Measurements from ENCODE around the gene LDB2. TPM values are rescaled to one million over a fixed set of nuclear protein-coding genes. Genes with fewer than 3 reads are reported as not detected.

The LDB2 gene
- total and polyA plus RNA-seq, 2 experiments from 2014 or later, result 48.6 to 80.1 TPM

- Mint-ChIP-seq H3K36me3 (ENCODE audit: low read depth) (peaks cover 18% of the 10 kb centered on the region), H3K4me1 (no peaks in the 10 kb centered on the region; the same call in 2 of the 3 replicates), H3K9me3 (no peaks in the 10 kb centered on the region; the same call in 2 of the 3 replicates), H3K27me3 (ENCODE audit: insufficient read depth, low read depth, poor library complexity) (no peaks in the 10 kb centered on the region), H3K4me3 (no peak overlapping the region), H3K27ac (peak overlapping the region; percentile 21)
- Histone ChIP-seq H3K9me2 (ENCODE audit: insufficient read depth) (peaks cover 3% of the 10 kb centered on the region; the same call in 1 of the 2 replicates), H3F3A (replicated peaks; ENCODE audit: low read depth) (no peaks in the 10 kb centered on the region), H3K4me1 (ENCODE audit: insufficient read depth) (no peaks in the 10 kb centered on the region), H3K36me3 (ENCODE audit: insufficient read depth) (no peaks in the 10 kb centered on the region; the same call in 1 of the 2 replicates), H3K4me2 (no peak overlapping the region), H3K4me3 (no peak overlapping the region), H3K27me3 (ENCODE audit: insufficient read depth) (no peaks in the 10 kb centered on the region), H3K27ac (ENCODE audit: low read depth) (no peak overlapping the region; the same call in 1 of the 2 replicates), H2AFZ (no peak overlapping the region), H3K79me2 (replicated peaks; ENCODE audit: insufficient read depth) (no peaks in the 10 kb centered on the region), H4K20me1 (replicated peaks; ENCODE audit: insufficient read depth) (no peaks in the 10 kb centered on the region)
- DNase-seq (ENCODE audit: low spot score), result no peak
- TF ChIP-seq ZNF462 (CRISPR knock-in tag; IDR thresholded peaks at IDR 0.05), result no peak
- TF ChIP-seq NANOG (IDR thresholded peaks at IDR 0.05; ENCODE audit: borderline replicate concordance), result no peak
- no peak for TF ChIP-seq ZNF331 (CRISPR knock-in tag; IDR thresholded peaks at IDR 0.05; ENCODE audit: low read depth)
- no peak for TF ChIP-seq POLR2AphosphoS5 (IDR thresholded peaks at IDR 0.05; ENCODE audit: low read depth)
- TF ChIP-seq ZNF114 (CRISPR knock-in tag; IDR thresholded peaks at IDR 0.05), result no peak
- no peak for TF ChIP-seq EZH2 (IDR thresholded peaks at IDR 0.05; ENCODE audit: low read depth, unreplicated experiment)
- TF ChIP-seq, protein P1, sequence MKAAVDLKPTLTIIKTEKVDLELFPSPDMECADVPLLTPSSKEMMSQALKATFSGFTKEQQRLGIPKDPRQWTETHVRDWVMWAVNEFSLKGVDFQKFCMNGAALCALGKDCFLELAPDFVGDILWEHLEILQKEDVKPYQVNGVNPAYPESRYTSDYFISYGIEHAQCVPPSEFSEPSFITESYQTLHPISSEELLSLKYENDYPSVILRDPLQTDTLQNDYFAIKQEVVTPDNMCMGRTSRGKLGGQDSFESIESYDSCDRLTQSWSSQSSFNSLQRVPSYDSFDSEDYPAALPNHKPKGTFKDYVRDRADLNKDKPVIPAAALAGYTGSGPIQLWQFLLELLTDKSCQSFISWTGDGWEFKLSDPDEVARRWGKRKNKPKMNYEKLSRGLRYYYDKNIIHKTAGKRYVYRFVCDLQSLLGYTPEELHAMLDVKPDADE (IDR thresholded peaks at IDR 0.05), result no peak
- TF ChIP-seq STAT1 (IDR thresholded peaks at IDR 0.05; ENCODE audit: unreplicated experiment), result no peak
- no peak for ATAC-seq
Measured at GRCh38 chr4:16579866-16580265, 318.6 kb downstream of the LDB2 start.
